Fibroblast of skin of left biceps (primary cell): ENCODE data around the gene AIM2.
"Not testable (repeated sequence)": the region's sequence is repeated elsewhere in the genome, so short reads cannot be mapped to it uniquely, and the experiment has no call there.

Experiments
- DNase-seq, 2 experiments: peaks; one replicate each; pipeline ENCODE4 v3.0.0-alpha.2; 2013; ENCODE audit warnings: low read depth in 2 of 2

The AIM2 gene

GRCh38 chr1:159079525-159079924 lies 3.0 kb upstream of the AIM2 start:
- no peak for DNase-seq

DNA sequence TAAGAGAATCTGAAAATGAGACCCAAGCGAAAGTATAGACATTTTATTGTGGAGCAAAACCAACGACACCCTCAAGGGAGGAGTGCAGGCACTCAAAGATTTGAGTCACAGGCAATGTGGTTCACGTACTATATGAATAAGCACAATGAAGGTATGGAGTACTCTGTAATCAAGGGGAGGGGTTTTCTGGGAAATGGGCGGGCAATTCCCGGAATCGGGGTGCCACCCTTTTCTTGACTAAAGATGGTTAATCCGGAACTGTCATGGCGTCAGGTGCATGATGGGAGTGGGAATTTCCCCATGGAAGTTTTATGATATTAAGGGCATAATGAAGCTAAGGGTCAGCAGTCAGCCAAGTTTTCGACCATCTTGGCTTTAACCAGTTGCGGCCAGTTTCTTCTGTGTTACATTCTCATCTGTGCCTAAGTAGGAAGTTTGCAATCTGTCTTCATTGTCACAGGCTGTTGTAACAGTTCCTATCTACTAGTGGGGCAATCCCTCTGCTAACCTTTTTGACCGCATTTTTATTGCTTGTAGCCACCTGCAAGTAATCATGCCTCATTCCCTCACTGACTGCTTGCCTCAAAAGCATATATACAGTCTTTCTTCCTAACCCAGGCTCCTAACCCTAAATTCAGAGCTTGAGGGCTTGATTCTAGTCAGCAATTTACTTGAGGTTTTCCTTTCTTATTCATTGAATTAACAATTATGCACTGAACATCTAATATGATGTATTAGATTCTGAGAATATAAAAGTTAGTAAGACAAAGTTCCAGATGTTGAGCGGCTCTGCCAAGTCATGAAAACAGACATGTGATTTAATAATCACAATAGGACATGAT lies 775 bp upstream of the AIM2 start:
- no peak for DNase-seq

DNA sequence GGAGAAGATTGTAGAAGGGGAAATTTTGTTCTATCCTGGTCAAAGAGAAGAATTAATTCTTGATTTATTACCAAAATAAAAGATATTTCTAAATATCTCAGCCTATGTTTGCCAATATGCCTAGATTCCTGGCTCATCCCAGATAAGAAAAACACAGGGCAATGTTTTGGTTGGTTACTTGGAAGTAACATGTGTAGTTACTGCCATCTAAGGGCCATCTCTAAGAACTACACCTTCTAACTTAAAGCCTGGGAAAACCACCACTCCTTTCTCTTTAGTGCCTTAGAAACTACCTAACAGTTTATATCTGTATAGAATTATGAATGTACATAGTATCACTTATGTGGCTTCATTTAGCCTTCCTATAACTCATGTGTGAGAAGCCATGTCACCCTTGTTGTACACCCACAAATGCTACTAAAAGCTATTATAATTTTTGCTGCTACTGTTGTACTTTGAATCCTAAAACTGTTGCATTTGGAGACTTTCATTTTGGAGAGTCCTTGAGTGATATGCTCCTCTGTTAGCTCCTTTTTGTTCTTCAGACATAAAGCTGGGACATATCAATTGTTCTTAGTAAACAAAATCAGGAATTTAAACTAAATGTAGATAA lies 4.5 kb downstream of the AIM2 start:
- no peak for DNase-seq

DNA sequence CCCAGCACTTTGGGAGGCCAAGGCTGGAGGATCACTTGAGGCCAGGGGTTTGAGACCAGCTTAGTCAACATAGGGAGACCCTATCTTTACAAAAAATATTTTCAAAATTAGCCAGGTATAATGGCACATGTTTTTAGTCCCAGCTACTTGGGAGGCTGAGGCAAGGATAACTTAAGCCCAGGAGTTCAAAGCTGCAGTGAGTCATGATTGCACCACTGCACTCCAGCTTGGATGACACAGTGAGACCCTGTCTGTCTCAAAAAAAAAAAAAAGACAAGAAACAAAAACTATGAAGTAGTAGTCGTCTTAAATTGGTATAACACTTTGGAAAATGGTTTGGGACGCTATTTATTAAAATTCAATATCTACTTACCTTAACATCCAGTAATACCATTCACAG lies 7.7 kb downstream of the AIM2 start:
- no peak for DNase-seq

DNA sequence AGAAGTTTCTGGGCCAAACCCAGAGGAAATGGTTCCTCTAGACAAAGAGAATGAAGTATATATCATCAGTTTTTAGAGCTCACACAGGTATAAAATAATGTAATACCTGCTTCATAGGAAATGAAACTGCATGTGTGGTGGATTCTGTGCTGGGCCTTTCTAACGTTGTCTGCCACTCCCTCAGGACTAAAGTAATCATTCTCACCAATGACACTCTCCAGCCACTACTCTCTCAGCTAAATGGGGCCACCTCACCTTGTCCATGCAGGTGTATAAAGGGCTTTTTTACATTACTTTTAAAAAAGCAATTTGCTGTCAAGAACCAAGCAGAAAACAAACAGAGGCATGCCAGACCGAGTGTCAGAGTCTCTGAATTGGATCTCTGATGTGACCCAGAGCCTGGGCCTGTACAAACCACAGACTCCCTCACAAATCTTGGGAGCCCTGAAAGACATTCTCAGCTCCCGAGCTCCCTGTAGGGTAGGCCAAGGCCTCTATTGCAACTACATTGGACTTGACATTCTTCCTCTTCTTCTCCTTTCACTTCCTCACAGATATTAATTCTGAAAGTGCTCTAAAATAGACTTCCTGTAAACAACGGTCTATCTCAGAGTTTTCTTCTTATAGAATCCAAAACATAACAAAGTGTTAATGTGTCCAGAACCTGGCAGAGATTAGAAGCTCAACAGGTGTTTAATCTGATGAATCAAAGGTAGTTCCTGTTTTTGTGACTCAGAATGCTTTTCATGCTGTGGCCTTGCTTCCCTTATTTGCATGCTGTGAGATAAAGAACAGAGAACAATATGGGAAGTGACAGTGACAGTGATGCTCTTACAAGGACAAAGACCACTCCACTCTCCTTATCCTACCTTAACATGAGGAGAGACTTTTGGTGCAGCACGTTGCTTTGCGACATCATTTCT lies 8.6 kb downstream of the AIM2 start:
- no peak for DNase-seq

DNA sequence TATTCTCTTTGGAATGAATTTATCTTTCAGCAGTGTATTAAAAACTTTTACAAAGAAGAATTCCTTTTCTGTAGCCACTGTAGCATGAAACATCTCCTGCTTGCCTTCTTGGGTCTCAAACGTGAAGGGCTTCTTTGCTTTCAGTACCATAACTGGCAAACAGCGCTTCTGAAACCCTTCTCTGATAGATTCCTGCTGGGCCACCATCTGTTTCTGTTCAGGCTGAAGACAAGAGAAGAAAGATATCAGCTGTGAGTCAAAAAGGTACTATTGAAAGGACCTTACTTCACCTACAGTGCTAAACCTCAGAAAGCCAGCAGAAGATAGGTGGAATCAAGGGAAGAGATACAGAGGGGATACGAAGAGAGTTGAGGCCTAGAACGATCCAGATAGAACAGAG lies 10.5 kb downstream of the AIM2 start:
- no peak for DNase-seq

DNA sequence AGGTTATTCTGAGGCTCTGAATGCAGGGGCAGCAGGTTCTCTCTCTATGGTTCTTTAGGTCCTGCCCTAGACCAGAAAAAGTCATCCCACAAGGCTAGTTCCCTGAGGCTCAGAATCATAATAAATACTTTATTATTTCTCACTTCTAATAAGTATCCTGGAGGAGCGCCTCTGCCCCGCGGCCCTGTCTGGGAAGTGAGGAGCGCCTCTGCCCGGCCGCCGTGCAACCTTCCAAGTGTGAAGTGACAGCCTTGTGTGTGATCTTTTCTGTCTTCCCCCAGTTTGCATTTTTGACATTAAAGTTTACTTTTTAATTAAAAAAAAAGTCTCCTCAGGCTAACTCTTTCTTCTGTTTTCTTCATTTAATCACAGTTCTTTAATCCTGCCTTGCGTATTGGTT lies 11.5 kb downstream of the AIM2 start:
- DNase-seq, result no peak

GRCh38 chr1:159058751-159059150 lies 17.8 kb downstream of the AIM2 start:
- DNase-seq, result no peak

DNA sequence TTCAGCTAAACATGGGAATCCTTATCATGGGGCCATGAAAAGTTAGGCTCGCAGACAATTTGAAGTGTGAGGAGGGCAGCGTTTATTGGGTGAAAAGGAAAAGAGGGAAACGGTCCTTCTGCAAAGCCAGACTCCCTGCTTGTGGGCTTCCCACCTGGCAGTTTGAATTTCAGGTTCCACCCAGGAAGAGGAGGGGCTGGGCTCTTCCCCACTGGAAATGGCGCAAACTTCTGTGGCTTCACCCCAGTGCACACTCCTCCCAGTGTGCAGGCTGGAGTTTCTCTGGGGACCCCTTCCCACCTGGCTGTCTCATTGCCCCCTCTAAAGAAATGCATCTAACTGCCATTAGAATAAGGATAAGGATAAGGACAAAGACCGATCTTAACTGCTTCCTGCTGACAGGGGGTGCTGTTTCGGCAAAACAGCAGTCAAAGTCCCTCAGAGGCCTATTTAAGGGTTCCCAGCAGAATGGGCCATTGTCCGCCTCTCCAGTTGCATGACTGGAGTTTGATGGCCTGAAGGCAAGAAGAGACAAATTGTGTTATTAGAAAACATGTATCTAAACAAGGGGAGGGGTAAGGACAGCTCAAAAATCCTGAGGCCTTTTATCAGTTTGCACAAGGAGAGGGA lies 20.4 kb downstream of the AIM2 start:
- DNase-seq, result no peak

GRCh38 chr1:159055181-159055641 lies 21.4 kb downstream of the AIM2 start:
- no peak for DNase-seq

- no peak for DNase-seq
Observed at GRCh38 chr1:159054427-159054826, 22.1 kb downstream of the AIM2 start.

- DNase-seq, result no peak
Observed at GRCh38 chr1:159051436-159051835, 25.1 kb downstream of the AIM2 start.

GRCh38 chr1:159046486-159046885 lies 30.1 kb downstream of the AIM2 start:
- not testable (repeated sequence) for DNase-seq

- DNase-seq, result no peak
Observed at GRCh38 chr1:159040893-159041724, 35.5 kb downstream of the AIM2 start.

DNA sequence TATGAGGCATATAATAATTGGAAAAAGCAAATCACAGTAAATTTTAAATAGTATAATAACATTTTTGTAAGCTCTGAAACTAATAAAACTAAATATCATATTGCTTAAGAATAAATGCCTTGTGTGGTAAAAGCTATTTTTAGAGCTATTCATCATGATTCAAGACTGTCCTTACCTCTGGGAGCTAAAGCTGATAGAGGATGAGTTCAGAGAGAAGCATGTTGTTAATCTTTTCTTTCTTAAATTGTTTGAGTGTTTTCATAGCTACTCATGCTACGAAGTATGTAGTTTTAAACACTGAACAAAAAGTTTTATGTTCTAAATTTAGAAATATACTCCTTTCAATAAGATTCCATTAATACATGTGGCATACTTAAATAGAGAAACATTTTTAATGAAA lies 36.4 kb downstream of the AIM2 start:
- DNase-seq, result peak; percentile 65 to 68

- DNase-seq, result no peak
Observed at GRCh38 chr1:159030877-159031447, 45.6 kb downstream of the AIM2 start.

DNA sequence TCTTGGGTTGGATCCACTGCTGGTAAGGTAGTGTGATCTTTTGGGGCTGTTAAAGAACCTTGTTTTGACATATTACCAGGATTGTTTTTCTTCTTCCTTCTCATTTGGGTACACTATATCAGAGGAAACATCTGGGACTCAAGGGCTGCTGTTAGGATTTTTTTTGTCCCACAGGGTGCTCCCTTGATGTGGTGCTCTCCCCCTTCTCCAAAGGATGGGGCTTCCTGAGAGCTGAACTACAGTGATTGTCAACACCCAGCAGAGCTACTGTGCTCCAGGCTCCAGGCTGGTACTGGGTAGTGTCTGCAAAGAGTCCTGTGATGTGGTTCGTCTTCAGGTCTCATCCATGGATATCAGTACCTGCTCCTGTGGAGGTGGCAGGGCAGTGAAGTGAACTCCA lies 46.3 kb downstream of the AIM2 start:
- no peak for DNase-seq

DNA sequence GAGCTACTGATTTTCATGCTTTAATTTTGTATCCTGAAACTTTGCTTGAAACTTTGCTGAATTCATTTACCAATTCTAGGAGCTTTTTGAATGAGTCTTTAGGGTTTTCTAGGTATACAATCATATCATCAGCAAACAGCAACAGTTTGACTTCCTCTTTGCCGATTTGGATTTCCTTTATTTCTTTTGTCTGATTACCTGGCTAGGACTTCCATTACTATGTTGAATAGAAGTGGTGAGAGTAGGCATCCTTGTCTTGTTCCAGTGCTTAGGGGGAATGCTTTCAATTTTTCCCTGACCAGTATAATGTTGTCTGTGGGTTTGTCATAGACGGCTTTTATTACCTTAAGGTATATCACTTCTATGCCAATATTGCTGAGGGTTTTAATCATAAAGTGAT lies 49.7 kb downstream of the AIM2 start:
- not testable (repeated sequence) for DNase-seq

DNA sequence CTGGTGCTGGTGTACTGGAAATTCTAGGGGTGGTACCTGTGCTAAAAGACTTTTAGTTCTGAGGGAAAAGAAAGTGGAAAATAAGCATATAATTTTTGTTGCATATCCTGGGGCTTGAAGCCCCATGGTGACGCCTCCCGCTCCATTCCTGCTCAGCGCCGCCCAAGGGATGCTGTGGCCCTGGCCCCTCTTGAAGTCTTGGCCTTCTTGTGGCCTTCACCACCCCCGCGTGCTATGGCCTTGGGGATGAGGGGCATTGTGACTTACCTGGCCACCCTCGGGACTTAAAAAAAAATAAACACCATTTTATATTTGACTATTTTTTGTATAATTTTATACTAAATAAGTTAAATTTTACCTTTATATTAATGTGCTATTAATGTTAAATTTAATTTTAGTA lies 51.5 kb downstream of the AIM2 start:
- DNase-seq, result no peak

DNA sequence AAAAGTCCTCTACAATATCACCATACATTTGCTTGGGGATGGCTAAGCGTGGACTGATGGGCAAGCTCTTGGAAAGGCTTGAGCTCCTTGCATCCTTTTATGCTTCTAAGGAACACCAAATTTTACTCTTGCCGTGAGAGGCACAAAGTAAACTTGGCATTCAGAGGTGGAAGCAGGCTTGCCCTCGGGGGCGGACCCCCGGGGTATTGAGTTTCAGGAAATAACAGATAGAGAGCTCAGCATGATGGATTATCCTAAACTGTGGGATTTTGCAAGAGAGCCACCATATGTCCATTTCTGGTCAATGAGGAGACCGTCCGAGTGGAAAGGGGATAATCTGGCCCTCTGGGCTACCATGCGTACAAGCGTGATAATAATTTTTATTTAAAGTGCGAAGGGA lies 52.8 kb downstream of the AIM2 start:
- no peak for DNase-seq
